NB4 (cell line): ENCODE results near the gene CBFA2T2.

ENCODE experiments used
- POLR2A ChIP-seq: IDR thresholded peaks from 2 replicates; pipeline ENCODE4 v1.6.1; 2011; ENCODE audit warnings: mild to moderate bottlenecking; ENCODE audit not compliant: insufficient read length; ENCODE audit errors: extremely low read depth
- TF ChIP-seq, protein P1 (sequence below): IDR thresholded peaks from one replicate; pipeline ENCODE4 v1.5.1; 2012; ENCODE audit warnings: low read depth, low read length

DNA sequence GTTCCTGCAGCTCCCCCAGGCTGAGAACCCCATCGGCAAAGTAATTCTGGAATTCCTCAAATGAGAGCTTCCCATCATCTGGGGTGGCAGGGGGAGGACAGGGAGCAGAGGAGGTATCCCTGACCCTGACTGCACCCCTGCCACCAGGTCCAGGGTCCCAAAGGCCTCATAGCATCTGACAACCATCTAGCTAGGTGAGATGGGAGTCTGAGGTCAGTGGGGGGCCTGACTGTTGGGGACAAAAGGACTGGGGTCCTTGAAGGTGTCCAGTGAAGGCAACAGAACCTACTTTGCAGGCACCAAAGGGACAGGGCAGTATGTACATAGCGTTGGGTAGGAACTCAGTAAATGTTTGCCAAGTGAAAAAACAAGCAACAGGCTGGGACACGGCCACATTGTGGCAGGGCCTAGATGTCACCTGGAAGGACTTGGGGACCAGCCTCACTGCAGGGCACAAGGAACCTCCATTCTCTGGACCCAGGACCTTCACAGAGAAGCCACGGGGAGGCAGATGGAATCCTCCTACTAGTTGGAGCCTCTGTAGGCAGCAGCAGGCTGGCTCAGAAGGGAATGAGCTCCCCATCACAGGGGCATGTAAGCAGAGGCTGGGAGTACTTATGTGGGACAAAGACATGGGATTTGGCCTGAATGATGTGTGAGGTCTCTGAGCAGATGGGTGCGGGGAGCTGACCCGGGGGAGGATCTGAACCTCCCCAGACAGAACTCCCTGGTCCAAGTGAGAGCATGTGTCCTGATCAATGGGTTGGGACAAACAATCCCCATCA is 181.0 kb downstream of the CBFA2T2 start:
- TF ChIP-seq, protein P1, sequence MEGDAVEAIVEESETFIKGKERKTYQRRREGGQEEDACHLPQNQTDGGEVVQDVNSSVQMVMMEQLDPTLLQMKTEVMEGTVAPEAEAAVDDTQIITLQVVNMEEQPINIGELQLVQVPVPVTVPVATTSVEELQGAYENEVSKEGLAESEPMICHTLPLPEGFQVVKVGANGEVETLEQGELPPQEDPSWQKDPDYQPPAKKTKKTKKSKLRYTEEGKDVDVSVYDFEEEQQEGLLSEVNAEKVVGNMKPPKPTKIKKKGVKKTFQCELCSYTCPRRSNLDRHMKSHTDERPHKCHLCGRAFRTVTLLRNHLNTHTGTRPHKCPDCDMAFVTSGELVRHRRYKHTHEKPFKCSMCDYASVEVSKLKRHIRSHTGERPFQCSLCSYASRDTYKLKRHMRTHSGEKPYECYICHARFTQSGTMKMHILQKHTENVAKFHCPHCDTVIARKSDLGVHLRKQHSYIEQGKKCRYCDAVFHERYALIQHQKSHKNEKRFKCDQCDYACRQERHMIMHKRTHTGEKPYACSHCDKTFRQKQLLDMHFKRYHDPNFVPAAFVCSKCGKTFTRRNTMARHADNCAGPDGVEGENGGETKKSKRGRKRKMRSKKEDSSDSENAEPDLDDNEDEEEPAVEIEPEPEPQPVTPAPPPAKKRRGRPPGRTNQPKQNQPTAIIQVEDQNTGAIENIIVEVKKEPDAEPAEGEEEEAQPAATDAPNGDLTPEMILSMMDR: no peak
- no peak for TF ChIP-seq POLR2A
